Measurements from ENCODE around the gene AKT2. TPM values are rescaled to one million over a fixed set of nuclear protein-coding genes. Genes with fewer than 3 reads are reported as not detected.

Gene AKT2
- total RNA-seq, 3 donors from 2014 or later (not counting 1 experiment from before 2014, with no cell fraction given), result 234 to 292 (median 261) TPM

DNA sequence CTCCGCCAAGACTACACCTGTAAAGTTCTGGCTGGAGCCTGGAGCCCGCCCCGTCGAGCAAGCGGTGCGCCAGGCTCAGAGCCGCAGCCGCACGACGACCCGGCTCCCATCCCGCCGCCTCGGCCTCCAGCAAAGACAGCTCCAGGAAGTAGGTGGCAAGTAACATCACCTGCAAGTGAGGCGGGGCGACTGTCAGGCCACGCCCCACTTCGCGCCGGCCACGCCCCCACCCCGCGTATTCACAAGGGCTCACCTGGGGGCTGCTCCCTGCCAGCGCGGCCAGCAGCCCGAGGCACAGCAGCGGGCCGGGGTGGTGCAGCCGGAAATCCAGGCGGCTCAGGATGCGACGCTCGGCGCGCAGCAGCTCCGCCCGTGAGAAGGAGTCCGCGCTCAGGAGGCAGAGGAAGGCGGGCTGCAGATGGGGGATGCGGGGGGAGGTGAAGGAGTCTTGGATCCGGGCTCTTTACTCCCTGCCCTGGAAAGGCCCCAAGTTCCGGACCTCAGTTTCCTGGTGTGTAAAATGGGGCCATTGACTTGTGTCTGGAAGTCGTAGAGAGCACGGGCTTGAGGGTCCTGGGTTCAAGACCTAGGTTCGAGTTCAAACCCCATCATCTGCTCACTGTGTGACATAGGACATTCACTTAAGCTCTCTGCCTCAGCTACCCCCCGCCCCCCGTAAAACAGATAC lies 61.9 kb downstream of the AKT2 start:
- ATAC-seq, result no peak
- TF ChIP-seq CTCF (IDR thresholded peaks at IDR 0.05), result no peak
- Histone ChIP-seq H3K9me3 (ENCODE audit: control insufficient read depth, insufficient read depth, low read length) (no peaks in the 10 kb centered on the region), H3K4me3 (ENCODE audit: low read length) (no peak overlapping the region), H3K27ac (ENCODE audit: low read length) (no peak overlapping the region), H3K4me1 (ENCODE audit: control insufficient read depth, insufficient read depth, low read length) (peaks cover 17% of the 10 kb centered on the region), H3K27me3 (ENCODE audit: control insufficient read depth, insufficient read depth, low read length) (peaks cover 33% of the 10 kb centered on the region), H3K36me3 (ENCODE audit: control insufficient read depth, insufficient read depth, low read length) (no peaks in the 10 kb centered on the region)
- Mint-ChIP-seq H3K4me1 (peaks cover 23 to 27% of the 10 kb centered on the region in 2 donors), H3K27me3 (ENCODE audit: low read depth in 2 of 2) (peaks cover 42 to 46% of the 10 kb centered on the region in 2 donors), H3K27ac (no peak overlapping the region), H3K4me3 (no peak overlapping the region), H3K36me3 (peaks cover 8% of the 10 kb centered on the region), H3K9me3 (peaks cover 2 to 3% of the 10 kb centered on the region in 2 donors)
- peak in 1 of 2 donors; percentile 52 for DNase-seq
- intact Hi-C loops (cut with micrococcal nuclease), result loop anchor here (5.0 kb wide), 1 partner anchor 66 kb away; no protein-coding TSS in a partner anchor
- 21% methylated on average over 48 of the region's 48 CpGs for WGBS (ENCODE audit: insufficient coverage)

DNA sequence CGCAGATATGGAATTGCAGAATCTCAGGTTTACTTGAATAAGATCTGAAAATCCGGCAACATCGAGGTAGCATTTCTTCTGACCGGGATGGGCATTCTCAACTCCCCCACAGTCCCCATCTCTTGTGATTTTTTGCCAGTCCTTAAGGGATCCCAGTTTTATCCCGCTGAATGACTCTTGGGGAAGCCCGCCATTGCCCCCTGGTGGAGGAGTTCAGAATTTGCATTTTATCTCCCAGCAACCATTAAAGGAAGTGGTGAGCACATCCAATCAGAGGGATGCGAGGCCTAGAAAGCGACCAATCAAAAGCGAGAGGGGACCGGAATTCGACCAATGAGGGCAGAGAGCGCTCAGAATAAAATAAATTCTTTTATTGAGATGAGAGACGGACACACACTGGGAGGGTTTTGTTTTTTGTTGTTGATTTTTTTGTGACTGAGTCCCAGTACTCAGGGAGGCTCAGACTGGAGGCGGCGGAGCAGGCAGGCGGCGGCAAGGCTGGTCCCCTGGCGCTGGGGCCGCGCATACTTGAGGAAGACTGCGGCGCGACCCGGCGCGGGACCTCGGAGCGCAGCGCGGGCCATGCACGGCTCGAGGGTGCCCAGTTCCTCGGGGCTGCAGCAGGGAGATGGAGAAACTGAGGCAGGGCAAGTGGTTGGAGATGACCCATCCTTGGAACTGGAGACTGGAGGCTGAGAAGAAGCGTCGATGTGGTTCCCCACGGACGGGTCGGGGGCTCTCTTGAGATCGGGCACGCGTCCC lies 63.1 kb downstream of the AKT2 start:
- DNase-seq, result peak; percentile 68 to 90
- H3K4me1 ChIP-seq (ENCODE audit: control insufficient read depth, insufficient read depth, low read length), result peaks cover 25% of the 10 kb centered on the region
- intact Hi-C loops (cut with micrococcal nuclease), result loop anchor here (1.0 to 5.0 kb wide), 2 partner anchors 65 to 82 kb away; no protein-coding TSS in a partner anchor
- no peak overlapping the region for H3K27ac ChIP-seq (ENCODE audit: low read length)
- H3K9me3 Mint-ChIP-seq, result peaks cover 2 to 3% of the 10 kb centered on the region in 2 donors
- ATAC-seq, result peak; percentile 85 to 87 (median 87)
- peaks cover 45 to 47% of the 10 kb centered on the region in 2 donors for H3K27me3 Mint-ChIP-seq (ENCODE audit: low read depth in 2 of 2)
- peaks cover 8% of the 10 kb centered on the region for H3K36me3 Mint-ChIP-seq
- 65% methylated on average over 39 of the region's 41 CpGs for WGBS (ENCODE audit: insufficient coverage)
- peaks cover 40% of the 10 kb centered on the region for H3K27me3 ChIP-seq (ENCODE audit: control insufficient read depth, insufficient read depth, low read length)
- H3K4me3 Mint-ChIP-seq, result peak overlapping the region; percentile 60
- peak overlapping the region in 1 of 2 donors; percentile 74 for H3K27ac Mint-ChIP-seq
- peaks cover 23 to 24% of the 10 kb centered on the region in 2 donors for H3K4me1 Mint-ChIP-seq
- no peaks in the 10 kb centered on the region for H3K9me3 ChIP-seq (ENCODE audit: control insufficient read depth, insufficient read depth, low read length)
- no peaks in the 10 kb centered on the region for H3K36me3 ChIP-seq (ENCODE audit: control insufficient read depth, insufficient read depth, low read length)
- H3K4me3 ChIP-seq (ENCODE audit: low read length), result no peak overlapping the region
- peak; percentile 86 for TF ChIP-seq CTCF (IDR thresholded peaks at IDR 0.05)

GRCh38 chr19:40220674-40221073 lies 64.5 kb downstream of the AKT2 start:
- Histone ChIP-seq H3K27ac (ENCODE audit: low read length) (no peak overlapping the region), H3K36me3 (ENCODE audit: control insufficient read depth, insufficient read depth, low read length) (no peaks in the 10 kb centered on the region), H3K27me3 (ENCODE audit: control insufficient read depth, insufficient read depth, low read length) (peaks cover 40% of the 10 kb centered on the region), H3K4me3 (ENCODE audit: low read length) (no peak overlapping the region), H3K4me1 (ENCODE audit: control insufficient read depth, insufficient read depth, low read length) (peaks cover 18% of the 10 kb centered on the region), H3K9me3 (ENCODE audit: control insufficient read depth, insufficient read depth, low read length) (no peaks in the 10 kb centered on the region)
- no peak for ATAC-seq
- H3K4me1 Mint-ChIP-seq, result peaks cover 12 to 16% of the 10 kb centered on the region in 2 donors
- intact Hi-C loops (cut with micrococcal nuclease), result loop anchor here (5.0 kb wide), 1 partner anchor 63 kb away; no protein-coding TSS in a partner anchor
- no peak overlapping the region for H3K4me3 Mint-ChIP-seq
- H3K27me3 Mint-ChIP-seq (ENCODE audit: low read depth in 2 of 2), result peaks cover 39 to 47% of the 10 kb centered on the region in 2 donors
- peaks cover 2 to 3% of the 10 kb centered on the region in 2 donors for H3K9me3 Mint-ChIP-seq
- 88% methylated on average over 9 of the region's 9 CpGs for WGBS (ENCODE audit: insufficient coverage)
- TF ChIP-seq CTCF (IDR thresholded peaks at IDR 0.05), result no peak
- no peak for DNase-seq
- H3K36me3 Mint-ChIP-seq, result peaks cover 8% of the 10 kb centered on the region
- no peak overlapping the region for H3K27ac Mint-ChIP-seq
